Astrocyte of the hippocampus (primary cell): Measurements from ENCODE around the gene TRAPPC13.
"Not testable (repeated sequence)": the region's sequence is repeated elsewhere in the genome, so short reads cannot be mapped to it uniquely, and the experiment has no call there.

Source experiments
- DNase-seq: peaks from one replicate; pipeline ENCODE4 v3.0.0; 2011; ENCODE audit warnings: low read depth, low spot score

TRAPPC13 gene

GRCh38 chr5:65624571-65625555 lies at the start of gene TRAPPC13, which contains the start of gene SHLD3:
TSS of gene TRAPPC13 (plus strand) at chr5:65625027. CDS start at chr5:65625061, 34 bp downstream.
TSS of gene SHLD3 (plus strand) at chr5:65625027. CDS start at chr5:65629588, 4,561 bp downstream.
- peak; percentile 88 for DNase-seq

- DNase-seq, result peak; percentile 64
These were observed 47.7 kb upstream of the TRAPPC13 start for GRCh38 chr5:65577141-65577540.

GRCh38 chr5:65588694-65589093 lies 36.1 kb upstream of the TRAPPC13 start:
- no peak for DNase-seq

- DNase-seq, result not testable (repeated sequence)
These were observed 23.1 kb upstream of the TRAPPC13 start for GRCh38 chr5:65601761-65602160.

DNA sequence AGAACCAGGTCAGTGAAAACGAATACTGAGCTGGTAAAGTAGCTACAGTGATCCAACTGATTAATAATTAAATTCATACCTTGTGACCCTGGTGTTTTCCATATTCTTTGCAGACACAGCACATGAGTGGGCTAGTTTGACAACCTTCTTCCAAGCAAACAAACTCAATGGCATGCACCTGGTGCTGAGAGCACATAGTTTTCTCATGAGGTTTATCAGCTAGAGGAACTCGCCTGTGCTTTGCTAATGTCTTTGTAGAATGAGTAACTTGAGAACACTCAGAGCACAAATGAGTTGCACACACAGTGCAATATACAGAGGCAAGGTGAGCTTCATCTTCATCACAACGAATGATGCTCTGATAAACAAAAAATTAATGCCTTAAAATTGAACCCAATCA lies 13.3 kb upstream of the TRAPPC13 start:
- DNase-seq, result peak; percentile 48

GRCh38 chr5:65612298-65612907 lies 12.4 kb upstream of the TRAPPC13 start:
- no peak for DNase-seq

DNA sequence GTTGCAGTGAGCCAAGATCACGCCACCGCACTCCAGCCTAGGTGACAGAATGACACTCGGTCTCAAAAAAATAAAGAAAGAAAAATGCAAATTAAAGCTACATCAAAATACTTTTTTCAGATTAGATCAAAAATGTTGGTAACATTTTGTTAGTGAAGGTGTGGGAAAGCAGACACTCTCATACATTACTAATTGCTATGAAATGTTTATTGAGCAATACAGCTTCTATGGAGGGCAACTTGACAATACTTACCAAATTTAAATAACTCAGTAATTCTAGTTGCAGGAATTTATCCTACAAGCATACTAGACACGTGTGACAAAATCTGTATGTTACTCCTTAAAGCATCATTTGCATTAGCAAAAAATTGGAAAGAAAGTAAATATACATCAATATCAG lies 4.8 kb upstream of the TRAPPC13 start:
- no peak for DNase-seq

DNA sequence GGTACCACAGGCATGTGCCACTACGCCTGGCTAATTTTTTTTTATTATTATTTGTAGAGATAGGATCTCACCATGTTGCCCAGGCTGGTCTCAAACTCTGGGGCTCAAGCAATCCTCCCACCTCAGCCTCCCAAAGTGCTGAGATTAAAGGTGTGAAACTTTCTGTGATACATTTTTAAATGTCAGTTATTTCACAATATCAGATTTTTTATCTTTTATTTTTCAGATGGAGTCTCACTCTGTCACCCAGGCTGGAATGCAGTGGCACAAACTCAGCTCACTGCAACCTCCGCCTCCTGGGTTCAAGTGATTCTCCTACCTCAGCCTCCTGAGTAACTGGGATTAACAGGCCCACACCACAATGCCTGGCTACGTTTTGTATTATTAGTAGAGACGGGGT lies 2.9 kb upstream of the TRAPPC13 start:
- DNase-seq, result not testable (repeated sequence)

- no peak for DNase-seq
These were observed 1.3 kb upstream of the TRAPPC13 start for GRCh38 chr5:65623482-65623881.

DNA sequence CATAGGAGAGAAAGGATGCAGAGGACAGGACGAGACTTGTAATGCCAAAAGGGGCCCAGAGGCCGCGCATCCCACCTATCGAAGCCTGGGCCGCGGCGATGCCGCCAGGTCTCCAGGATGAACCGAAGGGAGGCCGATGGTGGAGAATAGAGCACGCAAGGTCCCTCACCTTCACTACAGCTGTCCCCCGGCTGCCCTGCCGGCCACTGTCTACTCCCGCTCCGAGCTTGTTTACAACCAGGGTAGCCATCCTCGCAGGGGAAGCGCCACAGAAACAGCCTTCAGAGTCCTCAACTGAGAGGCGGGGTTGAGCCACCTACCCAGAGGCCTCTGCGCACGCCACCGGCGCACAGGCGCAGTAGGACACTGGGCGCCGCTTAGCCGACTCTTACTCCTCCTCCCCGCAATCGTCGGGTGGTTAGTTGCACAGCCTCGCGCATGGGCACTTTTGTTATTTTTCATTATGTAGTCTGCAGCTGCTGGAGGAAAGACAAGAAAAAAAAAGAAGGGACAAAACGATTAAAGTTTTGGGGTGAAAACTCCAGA lies 729 bp upstream of the TRAPPC13 start, which contains the start of gene TRIM23:
TRIM23 (minus strand) TSS at position 309 of the 546 bp plus-strand sequence; CDS start at position 250, 59 bp downstream.
- peak; percentile 97 for DNase-seq

DNA sequence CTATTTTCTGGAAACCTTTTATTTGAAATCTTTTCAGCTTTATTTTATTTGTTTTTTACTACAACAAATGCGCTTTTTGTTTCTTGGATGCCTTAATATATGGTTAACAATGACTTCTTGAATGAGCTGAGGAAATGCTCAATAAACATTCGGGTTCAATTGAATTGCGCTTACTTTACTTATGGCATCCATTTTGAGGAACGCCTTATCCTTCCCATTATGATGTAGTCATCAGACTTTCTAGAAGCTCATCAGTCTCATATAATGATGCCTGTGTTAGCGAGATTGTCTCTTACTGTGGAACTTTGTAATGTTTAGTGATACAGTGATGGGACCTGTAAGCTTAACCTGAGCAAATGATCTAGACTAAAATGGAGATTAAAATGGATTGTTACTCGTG lies 916 bp downstream of the TRAPPC13 start:
- DNase-seq, result peak; percentile 1

- no peak for DNase-seq
These were observed 6.2 kb downstream of the TRAPPC13 start for GRCh38 chr5:65630981-65631380.

GRCh38 chr5:65640240-65640639 lies 15.4 kb downstream of the TRAPPC13 start:
- DNase-seq, result no peak

DNA sequence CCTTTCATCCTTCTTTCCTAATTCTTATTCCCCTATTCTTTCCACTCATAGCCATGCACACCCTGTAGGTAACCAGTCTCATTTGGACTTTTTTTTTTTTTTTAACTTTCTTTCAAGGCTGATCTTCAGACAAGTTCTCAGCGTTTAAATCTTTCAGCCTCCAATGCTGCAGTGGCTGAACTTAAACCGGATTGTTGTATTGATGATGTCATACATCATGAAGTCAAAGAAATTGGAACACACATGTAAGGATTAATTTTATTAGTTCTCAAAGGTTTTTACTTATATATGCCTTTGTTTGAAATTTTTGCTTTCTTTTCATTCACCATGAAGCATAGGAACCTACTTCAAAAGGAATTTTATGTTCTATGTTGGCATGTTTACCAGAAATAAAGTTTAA lies 22.1 kb downstream of the TRAPPC13 start:
- no peak for DNase-seq

DNA sequence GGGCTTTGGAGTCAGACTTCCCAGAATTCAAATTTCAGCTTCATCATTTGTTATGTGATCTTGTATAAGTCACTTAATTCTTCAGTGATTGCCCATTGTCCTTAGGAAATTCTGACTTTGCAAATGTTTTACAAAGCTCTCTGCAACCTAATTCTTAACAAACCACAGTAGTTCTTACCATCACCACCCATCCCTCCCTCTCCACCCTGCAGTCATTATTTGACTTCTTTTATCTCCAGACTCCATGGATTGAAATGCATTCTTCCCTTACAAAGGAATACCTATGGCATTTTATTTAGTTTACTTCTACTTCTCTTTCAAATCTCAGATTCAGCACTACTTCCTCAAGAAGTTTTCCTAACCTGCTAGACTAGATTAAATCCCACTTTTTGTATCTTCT lies 23.1 kb downstream of the TRAPPC13 start:
- no peak for DNase-seq

DNA sequence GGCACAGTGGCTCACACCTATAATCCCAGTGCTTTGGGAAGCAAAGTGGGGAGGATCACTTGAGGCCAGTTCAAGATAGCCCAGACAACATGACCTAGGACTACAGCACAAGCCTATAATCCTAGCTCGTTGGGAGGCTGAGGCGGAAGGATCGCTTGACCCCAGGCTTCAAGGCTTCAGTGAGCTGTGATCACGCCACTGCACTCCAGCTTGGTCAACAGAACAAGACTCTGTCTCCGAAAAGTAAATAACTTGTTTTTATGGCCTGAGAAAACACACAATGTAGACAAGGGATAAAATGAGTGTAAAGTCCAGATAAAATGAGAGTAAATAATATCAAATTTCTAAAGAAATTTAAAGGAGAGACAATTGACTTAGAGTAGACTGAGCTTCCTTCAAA lies 26.3 kb downstream of the TRAPPC13 start:
- no peak for DNase-seq

GRCh38 chr5:65654713-65655112 lies 29.9 kb downstream of the TRAPPC13 start:
- no peak for DNase-seq

DNA sequence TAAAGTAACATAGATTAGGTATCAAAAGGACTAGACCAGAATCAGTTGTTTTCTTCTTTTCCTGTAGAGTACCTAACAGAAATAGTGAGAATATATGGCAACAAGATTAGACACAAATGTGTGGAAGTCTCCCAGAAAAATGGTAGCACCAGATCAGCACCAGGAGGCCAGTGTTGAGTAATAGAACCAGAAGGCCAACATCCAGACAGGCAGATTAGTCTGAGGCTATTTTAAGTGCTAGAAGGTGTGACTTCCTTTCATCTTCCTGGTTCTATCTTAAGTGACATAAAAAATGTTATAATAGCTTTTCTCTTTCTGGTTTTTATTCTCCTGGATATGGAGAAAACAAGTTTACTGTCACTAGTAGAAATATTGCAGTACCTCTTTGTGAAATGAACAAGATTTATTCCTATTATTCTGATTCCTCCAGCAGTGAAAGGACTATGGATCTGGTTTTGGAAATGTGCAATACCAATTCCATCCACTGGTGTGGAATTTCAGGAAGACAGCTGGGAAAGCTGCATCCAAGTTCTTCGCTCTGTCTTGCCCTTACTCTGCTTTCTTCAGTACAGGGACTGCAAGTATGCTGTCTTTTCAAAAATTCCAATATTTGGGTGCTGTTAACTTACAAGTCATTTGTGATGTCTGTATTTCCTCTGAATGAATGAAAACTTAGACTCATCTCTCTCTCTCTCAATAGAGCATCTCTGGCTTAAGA lies 39.1 kb downstream of the TRAPPC13 start:
- peak; percentile 20 for DNase-seq

- DNase-seq, result no peak
These were observed 43.9 kb downstream of the TRAPPC13 start for GRCh38 chr5:65668696-65669095.

DNA sequence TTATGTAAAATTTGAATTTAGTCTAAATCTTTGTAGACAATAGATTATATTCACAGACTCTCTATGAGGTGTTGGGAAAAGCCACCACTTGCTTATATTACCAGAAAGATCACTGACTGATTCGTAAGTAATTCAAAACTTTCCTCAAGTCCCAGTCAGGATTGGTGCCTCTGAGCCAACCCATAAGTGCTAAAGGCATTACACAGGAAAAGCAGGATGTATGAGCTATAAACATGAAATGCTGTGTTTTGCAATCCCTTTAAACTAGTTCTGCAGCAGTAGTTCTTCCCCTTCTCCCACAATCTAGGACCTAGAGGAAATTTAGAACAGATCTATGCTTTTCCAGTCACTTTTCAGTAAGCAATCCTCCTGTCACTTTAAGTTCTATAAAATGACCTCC lies 48.0 kb downstream of the TRAPPC13 start:
- no peak for DNase-seq

DNA sequence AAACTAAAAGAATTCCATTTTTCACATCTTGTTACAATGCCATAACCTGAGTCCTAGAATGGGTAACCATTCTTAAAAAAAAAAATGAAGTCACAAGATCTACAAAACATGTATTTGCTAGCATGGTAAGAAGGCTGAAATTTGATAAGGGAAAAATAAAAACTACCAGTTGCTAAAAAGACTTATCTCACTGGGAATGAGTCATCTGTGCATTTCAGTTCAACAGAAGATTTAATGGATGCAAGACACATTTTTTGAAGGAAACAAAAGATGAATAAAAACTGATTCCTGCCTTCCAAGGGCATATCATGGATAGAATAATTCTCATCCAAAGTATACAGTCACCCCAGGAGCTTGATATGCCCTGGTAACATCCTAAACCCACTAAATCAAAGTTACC lies 49.9 kb downstream of the TRAPPC13 start:
- peak; percentile 16 for DNase-seq

DNA sequence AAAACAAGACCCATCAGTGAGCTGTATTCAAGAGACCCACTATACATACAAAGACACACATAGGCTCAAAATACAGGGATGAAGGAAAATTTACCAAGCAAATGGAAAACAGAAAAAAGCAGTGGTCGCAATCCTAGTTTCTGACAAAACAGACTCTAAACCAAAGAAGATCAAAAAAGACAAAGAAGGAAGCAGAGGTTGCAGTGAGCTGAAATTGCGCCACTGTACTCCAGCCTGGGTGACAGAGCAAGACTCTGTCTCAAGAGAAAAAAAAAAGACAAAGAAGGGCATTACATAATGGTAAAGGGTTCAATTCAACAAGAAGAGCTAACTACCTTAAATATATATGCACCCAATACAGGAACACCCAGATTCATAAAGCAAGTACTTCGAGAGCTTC lies 51.2 kb downstream of the TRAPPC13 start:
- DNase-seq, result not testable (repeated sequence)
